Coronary artery (tissue), 2 donors: Measurements from ENCODE around the gene VMP1.

Source experiments
- DNase-seq: peaks from one replicate; pipeline ENCODE4 v3.0.0-alpha.2; 2017; ENCODE audit warnings: low spot score
- H3K27ac ChIP-seq, 2 donors: fragments of 200-600 bp; sonication (generic); one replicate each; pipeline ENCODE4 v1.5.1; 2016 to 2019
- H3K4me3 ChIP-seq: fragments of 200-600 bp; sonication (generic); 2 replicates; pipeline ENCODE4 v1.5.1; 2016; ENCODE audit warnings: mild to moderate bottlenecking, moderate library complexity
- CTCF ChIP-seq: fragments of 200-600 bp; sonication (generic); IDR thresholded peaks from one replicate; pipeline ENCODE4 v1.5.1; 2019; ENCODE audit warnings: antibody characterized with exemption

VMP1 gene

DNA sequence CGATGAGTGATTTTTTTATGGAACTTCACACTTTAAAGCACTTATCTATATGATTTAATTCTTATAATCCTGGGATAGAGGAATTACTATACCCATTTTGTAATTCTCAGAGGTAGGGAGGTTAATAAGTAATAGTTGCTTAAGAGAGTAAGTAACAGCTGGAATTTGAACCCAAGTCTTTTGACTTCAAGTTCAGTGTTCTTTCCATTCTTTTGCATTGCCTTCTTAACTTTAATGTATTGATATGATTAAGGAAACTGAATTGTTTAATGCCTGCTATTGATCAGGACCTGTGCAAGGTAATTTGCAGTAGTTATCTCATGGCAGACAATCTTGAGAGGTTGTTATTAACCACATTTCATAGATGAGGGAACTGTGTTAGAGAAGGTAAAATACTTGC, 106.8 kb downstream of the VMP1 start:
- TF ChIP-seq CTCF = no peak
- H3K4me3 ChIP-seq = no peak overlapping the region
- H3K27ac ChIP-seq = no peak overlapping the region
- no peak for DNase-seq

DNA sequence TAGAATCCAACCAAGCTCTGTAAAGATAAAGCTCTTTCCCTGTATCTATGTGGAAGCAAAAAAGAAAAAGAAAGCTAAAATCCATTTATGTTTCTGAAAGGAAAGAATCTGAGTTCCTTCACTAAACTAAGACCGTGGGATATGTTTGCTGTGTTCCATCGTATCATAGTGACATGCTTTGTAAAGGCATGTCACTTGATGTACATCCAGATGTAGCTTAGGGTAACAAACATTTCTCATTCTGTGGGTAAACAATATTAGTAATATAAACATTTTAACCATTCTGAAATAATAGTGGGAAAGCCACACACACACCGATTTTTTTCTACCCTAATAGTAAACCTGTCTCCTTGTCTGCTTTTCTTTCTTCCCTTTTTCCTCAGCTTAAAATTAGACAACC, 107.2 kb downstream of the VMP1 start:
- no peak overlapping the region for H3K27ac ChIP-seq
- TF ChIP-seq CTCF = no peak
- no peak for DNase-seq
- H3K4me3 ChIP-seq = no peak overlapping the region

DNA sequence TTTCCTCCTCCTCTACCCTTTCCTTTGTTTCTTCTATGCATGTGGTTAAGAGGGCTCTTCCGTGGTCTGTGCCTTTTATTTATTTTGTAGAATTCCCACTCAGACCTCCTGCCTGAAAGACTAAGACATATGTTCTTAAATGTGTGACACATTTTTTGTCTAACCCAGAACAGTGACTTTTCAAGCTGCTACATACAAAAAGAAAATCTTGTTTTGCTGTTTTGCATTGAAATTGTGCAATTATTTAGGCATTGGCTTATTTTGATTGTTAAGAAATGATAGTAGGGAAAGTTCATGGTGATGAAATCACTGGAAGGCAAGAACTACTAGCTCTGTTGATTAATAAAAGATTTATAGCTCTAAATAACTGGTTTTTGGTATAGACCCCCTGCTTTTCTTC, 108.5 kb downstream of the VMP1 start:
- TF ChIP-seq CTCF = no peak
- H3K27ac ChIP-seq = peak overlapping the region; percentile 9 to 46
- no peak for DNase-seq
- H3K4me3 ChIP-seq = no peak overlapping the region

DNA sequence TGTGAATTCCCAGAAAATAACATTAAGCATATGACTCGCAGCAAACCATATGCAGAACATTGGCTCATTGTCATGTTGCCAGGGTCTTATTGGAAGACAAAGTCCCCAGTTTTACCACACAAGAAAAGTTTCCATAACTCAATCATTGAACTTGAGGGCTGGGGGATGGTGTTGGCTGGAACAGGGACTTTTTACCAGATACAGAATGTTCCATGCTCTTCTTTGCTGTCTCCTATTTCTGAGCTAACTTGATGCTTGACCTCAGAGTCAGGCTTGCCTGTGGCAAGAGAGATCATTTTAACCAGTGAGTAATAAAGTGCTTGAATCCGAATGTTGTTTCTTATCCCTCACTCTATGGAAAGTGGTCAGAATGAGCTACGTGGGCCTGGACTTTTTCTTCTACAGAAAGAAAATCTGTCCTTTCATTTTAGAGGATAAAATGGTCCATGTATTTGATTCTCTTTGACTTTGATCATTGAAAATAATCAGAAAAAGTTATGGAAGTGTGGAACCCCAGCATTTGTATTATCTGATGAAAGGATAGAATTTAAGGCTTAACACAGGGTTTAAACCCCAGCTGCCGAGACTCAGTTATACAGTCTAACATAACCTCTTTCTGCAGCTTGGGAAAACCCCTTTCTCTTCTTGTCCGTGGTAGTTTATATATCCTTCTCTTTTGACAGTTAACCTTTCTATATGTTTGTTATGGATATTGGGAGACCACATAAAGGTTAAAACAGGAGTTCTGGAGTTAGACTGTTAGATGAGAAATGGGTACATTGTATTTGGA, 118.3 kb downstream of the VMP1 start:
- no peak overlapping the region for H3K4me3 ChIP-seq
- peak overlapping the region; percentile 25 to 74 for H3K27ac ChIP-seq
- TF ChIP-seq CTCF = no peak
- no peak for DNase-seq

GRCh38 chr17:59826706-59827453, 119.4 kb downstream of the VMP1 start:
- no peak for TF ChIP-seq CTCF
- DNase-seq = no peak

DNA sequence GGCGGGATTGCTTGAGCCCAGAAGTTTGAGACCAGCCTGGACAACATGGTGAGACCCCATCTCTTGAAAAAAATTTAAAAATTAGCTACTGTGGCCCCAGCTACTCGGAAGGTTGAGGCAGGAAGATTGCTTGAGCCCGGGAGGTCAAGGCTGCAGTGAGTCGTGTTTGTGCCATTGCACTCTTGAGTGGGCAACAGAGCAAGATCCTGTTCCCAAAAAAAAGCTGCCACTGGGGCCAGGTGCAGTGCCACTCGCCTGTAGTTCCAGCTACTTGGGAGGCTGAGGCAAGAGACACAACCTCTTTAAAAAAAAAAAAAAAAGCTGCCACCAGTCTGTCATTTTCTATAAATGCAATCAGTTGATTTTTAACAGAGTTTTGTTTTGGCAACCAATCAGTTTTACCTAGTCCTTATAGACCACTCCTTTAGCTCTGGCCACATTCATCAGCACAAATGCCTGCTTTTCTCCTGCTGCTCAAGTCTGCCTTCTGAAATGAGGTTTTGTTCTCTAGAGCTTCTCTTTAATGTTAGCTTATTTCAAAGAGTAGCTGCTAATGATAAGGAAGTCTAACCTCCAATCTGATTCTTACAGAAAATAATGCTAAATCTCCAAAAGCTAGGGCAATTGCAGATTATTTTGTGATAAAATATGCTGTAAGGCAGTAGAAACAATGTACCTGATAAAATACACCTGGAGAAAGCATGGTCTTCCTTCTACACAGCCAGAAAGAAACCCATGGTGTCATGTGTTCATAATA, 120.4 kb downstream of the VMP1 start:
- no peak for TF ChIP-seq CTCF
- no peak for DNase-seq
- Histone ChIP-seq H3K27ac (peak overlapping the region in 1 of 2 donors; percentile 86), H3K4me3 (no peak overlapping the region)

More at GRCh38 chr17:59826706-59827453, 119.4 kb downstream of the VMP1 start:
- H3K4me3 ChIP-seq = no peak overlapping the region
- peak overlapping the region in 1 of 2 donors; percentile 74 for H3K27ac ChIP-seq
